Ammon's horn (tissue), 1 donor: Measurements from ENCODE around the gene SMIM45.

Experiments
- DNase-seq: peaks from one replicate; pipeline ENCODE4 v3.0.0-alpha.2; 2016; ENCODE audit warnings: low spot score

SMIM45 gene

GRCh38 chr22:42001706-42002105 is 49.8 kb downstream of the SMIM45 start:
- DNase-seq = no peak

- no peak for DNase-seq
These were observed 56.0 kb downstream of the SMIM45 start for GRCh38 chr22:42007922-42008321.
